PC-3 (cell line): Measurements from ENCODE around the gene FUT2.

Source experiments
- CTCF ChIP-seq: fragments of 300-600 bp; sonication (generic); conservative IDR thresholded peaks from 2 replicates; pipeline ENCODE4 v1.5.1; 2017; ENCODE audit warnings: antibody characterized with exemption, low read depth, mild to moderate bottlenecking, low read length
- EZH2 ChIP-seq: fragments of 300-600 bp; sonication (generic); IDR thresholded peaks from one replicate; pipeline ENCODE4 v1.6.1; 2017; ENCODE audit warnings: antibody characterized with exemption, mild to moderate bottlenecking, low read length; ENCODE audit not compliant: unreplicated experiment

DNA sequence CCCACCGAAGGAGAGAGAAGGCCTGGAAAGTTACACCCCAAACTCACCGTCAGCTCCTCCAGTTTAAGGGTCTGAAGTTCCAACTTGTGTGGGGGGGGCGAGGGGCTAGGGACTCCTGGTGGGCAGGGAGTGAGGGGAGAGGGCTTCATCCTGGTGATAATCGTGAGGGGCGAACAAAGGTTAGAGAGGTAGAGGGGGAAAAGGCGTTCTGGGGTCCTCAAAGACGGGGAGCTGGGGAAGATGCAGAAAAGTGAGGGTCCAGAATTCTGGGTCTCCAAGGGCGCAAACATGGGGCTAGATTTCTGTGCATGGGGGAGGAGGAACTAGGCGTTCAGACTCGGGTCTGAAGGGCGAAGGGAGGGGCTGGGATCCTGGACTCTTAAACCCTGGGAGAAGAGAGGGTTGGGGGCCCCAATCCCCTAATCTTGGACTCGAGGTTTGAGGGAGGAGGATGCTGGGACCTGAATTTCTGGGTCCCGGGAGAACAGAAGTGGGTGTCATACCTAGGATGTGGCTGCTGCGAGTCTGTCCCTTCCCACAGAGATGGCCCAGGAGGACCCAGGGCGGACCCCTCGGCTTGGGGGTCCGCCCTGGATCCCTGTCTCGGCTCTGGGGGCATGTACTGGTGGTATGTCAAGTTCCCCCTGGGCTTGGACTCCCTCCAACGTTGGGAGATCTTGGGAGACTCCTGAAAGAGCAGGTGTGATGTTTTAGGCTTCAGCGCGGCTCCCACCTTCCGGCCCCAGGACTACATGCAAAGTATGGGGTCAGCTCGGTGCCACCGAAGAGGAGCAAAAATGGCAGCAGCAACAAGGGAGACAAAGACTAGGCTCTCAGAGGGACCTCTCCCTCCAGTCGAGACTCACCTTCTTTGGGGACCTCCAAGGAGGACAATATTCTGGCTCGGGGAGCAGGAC is 19.2 kb downstream of the FUT2 start:
- TF ChIP-seq CTCF (no peak), EZH2 (no peak)
